NCI-H1105 treated with DMSO at 0.1 percent for 48 hours (cell line): ENCODE measurements around the gene LRRC23.

Experiments
- DNase-seq: peaks from one replicate; lab custom pipeline; 2025; lab: John Stamatoyannopoulos, UW

Gene LRRC23

DNA sequence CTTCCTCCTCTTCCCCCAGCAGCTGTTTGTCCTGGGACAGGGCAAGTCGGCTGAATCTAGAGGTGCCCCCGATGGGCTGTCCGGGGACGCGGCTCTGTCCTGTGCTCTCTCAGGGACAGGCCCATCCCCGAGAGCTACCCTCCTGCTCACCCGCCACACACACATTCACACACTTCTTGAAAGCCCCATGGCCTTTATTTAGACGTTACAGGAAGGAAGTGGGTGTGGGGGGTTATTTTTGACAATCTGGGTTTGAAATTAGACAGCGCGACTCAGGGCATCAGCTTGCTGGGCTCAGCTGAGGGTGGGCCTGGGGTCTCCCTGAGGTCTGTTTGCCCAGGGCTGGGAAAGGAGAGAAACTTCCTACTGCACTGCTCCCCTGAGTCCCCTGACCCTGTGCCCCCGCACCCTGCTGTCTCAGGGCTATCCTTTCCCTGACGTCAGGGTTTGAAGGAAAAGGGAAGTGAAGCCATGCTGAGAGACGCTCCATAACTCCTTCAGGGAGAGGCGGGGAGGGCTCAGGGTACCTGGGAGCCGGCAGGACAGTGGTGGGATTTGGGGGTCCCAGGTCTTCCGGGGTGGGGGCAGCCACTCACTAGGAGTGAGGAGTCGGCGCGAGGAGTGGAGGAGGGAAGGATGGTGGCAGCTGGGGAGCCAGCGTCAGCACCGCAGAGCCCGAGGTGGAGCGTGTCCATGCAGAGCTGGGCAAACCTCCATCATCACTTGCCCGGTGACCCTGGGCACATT, 54.6 kb downstream of the LRRC23 start:
- DNase-seq, result no peak

- DNase-seq, result no peak
Observed at GRCh38 chr12:6959805-6960592, 55.4 kb downstream of the LRRC23 start.

- DNase-seq, result no peak
Observed at GRCh38 chr12:6960593-6961277, 56.1 kb downstream of the LRRC23 start.

- DNase-seq, result no peak
Observed at GRCh38 chr12:6961278-6961694, 56.7 kb downstream of the LRRC23 start.

DNA sequence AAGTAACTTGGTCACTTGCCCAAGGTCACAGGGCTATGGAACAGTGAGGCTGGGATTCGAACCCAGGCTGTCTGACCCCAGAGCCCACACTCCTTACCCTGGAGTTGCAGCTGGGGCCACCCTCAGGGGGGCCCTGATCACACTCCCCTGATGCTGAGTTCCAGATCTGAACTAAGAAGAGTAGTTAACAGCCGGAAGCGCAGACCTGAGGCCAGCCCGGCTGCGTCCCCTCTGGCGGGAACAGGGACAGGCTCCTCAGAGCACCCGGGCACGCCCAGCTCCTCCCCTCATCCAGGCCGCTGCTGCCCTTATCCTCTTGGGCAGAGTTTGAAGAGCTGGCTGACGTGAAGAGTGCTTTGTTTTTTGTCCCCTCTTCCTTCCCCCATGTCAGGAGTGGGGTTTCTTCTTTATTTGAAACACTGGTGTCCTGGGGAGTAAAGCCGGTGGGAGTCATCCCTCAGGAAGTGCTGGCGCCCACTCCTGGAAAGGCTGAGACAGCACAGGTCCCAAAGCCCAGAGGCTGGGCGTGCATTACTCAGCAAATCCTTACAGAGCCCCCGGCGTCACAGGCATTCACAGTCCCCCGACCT, 57.2 kb downstream of the LRRC23 start:
- peak; percentile 89 for DNase-seq

DNA sequence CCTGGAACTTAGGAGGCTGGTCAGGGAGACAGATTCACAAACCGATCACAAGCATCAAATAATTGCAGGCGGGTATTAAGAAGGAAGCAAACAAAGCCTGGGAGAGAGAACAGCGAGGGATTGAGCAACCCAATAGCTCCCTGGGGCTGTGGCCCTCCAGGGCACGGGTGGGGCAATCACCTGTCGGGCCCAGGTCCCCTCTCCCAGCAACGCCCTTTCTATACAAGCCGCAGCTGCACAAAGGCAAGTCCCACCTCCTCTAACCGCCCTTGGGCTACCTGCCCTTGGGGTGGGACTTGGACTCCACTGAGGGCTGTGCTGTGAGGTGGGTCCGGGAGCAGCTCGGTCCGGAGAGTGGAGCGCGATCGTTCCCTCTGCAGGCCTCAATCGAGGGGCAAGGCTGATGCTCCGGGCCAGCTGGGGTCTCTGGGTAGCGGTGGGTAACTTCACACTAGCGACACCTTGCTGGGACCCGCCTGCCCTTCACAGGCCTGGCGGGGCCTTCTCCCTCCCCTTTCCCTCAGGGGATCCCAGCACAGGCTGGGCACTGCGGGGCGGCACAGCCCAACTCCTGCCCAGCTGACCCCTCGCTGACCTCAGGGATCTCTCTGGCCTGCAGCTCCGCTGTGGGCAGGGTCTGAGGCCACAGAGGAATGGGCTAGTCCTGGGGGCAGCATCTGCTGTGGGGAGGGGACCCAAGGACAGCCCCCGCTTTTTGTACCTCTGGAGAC, 57.8 kb downstream of the LRRC23 start:
- peak; percentile 89 for DNase-seq

GRCh38 chr12:6963016-6963731, 58.6 kb downstream of the LRRC23 start:
- DNase-seq, result peak; percentile 90
